ENCODE measurements around the gene LDLRAP1. TPM values are rescaled to one million over a fixed set of nuclear protein-coding genes. Genes with fewer than 3 reads are reported as not detected.
A peak's percentile ranks its signal among the peaks of the same experiment; 100 is the strongest.

Gene LDLRAP1
- total and polyA plus RNA-seq, 4 experiments from 2014 or later: 201 to 306 (median 222) TPM

DNA sequence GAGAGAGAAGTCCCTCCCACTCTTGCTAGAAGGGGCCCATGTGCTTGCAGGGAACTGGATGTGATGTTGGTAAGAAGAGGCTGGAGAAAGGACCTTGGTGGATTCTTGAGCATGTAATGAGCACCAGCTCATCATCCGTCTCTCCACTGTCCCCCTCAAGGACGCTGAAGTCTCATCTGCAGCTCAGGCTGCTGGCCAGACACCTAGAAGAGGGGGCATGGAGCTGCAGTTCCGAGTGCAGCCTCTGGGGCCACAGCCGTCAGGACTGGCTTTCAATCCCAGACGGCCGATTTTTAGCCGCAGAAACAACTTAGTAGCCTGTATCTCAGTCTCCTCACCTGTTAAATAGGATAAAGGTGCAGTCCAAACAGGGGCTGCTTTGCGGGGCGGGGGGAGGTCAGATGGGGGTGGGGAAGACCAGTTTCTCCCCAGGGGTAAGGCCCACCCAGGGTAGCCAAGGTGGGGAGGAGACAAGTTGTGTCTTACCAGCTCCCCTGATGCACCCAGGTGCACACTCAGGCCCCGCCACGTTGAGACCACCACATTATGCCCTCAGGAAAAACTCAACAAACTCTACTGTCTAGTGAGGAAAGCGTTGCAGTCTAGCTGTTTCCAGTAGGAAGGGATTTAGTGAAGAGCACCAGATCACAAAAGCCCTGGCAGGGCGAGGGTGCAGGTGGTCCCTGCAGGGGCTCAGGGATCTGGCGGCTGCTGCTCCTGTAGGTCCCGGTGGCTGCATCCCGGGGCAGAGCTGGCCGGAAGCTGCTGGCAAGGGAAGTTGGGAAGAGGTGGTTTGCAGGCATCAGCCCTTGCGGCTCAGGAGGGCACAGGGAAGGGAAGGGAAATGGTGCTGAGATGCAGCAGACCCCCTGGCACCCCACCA, 29.5 kb downstream of the LDLRAP1 start:
- Histone ChIP-seq H3K36me3 (ENCODE audit: insufficient read depth, low read length) (peaks cover 6% of the 10 kb centered on the region), H3K4me1 (ENCODE audit: insufficient read depth, low read length) (peaks cover 31% of the 10 kb centered on the region), H3K27me3 (ENCODE audit: insufficient read depth, low read length) (no peaks in the 10 kb centered on the region), H3K9me3 (ENCODE audit: control insufficient read depth in 1 of 2, low read length in 2 of 2) (no peaks in the 10 kb centered on the region), H3K4me3 (ENCODE audit: low read length in 2 of 2) (no peak overlapping the region), H3K27ac (ENCODE audit: low read depth, low read length) (no peak overlapping the region)
- intact Hi-C loops (cut with micrococcal nuclease): no loop called here
- no peak overlapping the region for H3K4me3 Mint-ChIP-seq
- no peaks in the 10 kb centered on the region for H3K9me3 Mint-ChIP-seq
- ChIA-PET CTCF (ENCODE audit: partially characterized antibody) (interaction anchor here (0.9 to 3.1 kb wide), 19 partner anchors 8 to 237 kb away, joined by 3 to 21 read pairs (median 6); partner anchors contain the start of gene LDLRAP1), POLR2A (ENCODE audit: partially characterized antibody) (interaction anchor here (1.1 to 22.9 kb wide), 12 partner anchors 19 to 248 kb away, joined by 3 to 615 read pairs (median 4); partner anchors contain the start of gene LDLRAP1)
- DNase-seq: peak in 4 of 5 donors; percentile 29 to 41 (median 36)
- H3K4me1 Mint-ChIP-seq: peaks cover 10 to 57% (median 30%) of the 10 kb centered on the region in 4 donors
- H3K27me3 Mint-ChIP-seq: no peaks in the 10 kb centered on the region
- peak overlapping the region in 6 of 7 donors; percentile 27 to 77 (median 68) for H3K27ac Mint-ChIP-seq
- peaks cover 10 to 16% of the 10 kb centered on the region in 2 donors for H3K36me3 Mint-ChIP-seq

DNA sequence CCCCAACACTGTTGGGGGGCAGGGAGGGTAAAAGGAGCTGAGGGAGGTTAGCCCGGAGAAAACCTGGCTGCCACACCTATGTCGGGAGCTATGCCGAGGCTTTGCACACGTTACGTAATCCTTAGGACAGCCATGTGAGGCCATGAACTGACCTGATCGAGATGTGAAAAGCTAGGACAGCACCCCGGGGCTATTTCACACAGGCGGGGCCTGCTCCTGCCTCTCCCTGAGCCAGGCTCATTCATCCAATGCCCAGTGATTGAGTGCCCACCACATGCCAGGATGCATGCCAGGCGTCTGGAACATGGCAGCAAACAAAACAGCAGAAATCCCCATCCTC, 30.2 kb downstream of the LDLRAP1 start:
- no peaks in the 10 kb centered on the region for H3K9me3 Mint-ChIP-seq
- intact Hi-C loops (cut with micrococcal nuclease): no loop called here
- Histone ChIP-seq H3K4me3 (ENCODE audit: low read length in 2 of 2) (no peak overlapping the region), H3K36me3 (ENCODE audit: insufficient read depth, low read length) (no peaks in the 10 kb centered on the region), H3K27me3 (ENCODE audit: insufficient read depth, low read length) (no peaks in the 10 kb centered on the region), H3K4me1 (ENCODE audit: insufficient read depth, low read length) (peaks cover 26% of the 10 kb centered on the region), H3K9me3 (ENCODE audit: control insufficient read depth in 1 of 2, low read length in 2 of 2) (no peaks in the 10 kb centered on the region), H3K27ac (ENCODE audit: low read depth, low read length) (no peak overlapping the region)
- no peak overlapping the region for H3K4me3 Mint-ChIP-seq
- POLR2A ChIA-PET (ENCODE audit: partially characterized antibody): interaction anchor here (1.3 to 22.9 kb wide), 4 partner anchors 20 to 247 kb away, joined by 3 to 615 read pairs (median 11); partner anchors contain the start of gene LDLRAP1
- H3K27me3 Mint-ChIP-seq: no peaks in the 10 kb centered on the region
- CTCF ChIA-PET (ENCODE audit: partially characterized antibody): interaction anchor here (1.0 to 3.1 kb wide), 9 partner anchors 9 to 237 kb away, joined by 3 to 21 read pairs (median 9); no protein-coding TSS in a partner anchor
- peaks cover 8 to 51% (median 26%) of the 10 kb centered on the region in 4 donors for H3K4me1 Mint-ChIP-seq
- H3K36me3 Mint-ChIP-seq: peaks cover 5 to 10% of the 10 kb centered on the region in 2 donors
- no peak for DNase-seq
- no peak overlapping the region for H3K27ac Mint-ChIP-seq

DNA sequence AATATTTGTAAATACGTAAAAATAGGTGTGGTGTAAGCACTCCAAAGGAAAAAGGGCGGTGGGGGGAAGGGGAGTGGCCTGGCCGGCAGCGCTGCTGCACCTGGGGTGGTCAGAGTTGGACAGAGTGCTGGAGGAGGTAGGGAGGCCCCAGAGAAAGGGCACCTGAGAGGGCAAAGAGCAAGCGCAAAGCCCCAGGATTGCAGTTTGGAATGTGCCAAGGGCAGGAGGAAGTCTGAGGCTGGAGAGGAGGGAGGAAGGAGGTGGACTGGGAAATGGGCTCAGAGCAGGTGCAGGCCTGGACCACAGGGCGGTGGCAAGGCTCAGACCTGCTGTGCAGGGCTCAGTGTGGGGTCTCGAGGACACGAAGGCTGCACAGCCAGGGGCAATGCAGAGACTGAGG, 30.6 kb downstream of the LDLRAP1 start:
- DNase-seq: no peak
- Histone ChIP-seq H3K4me3 (ENCODE audit: low read length in 2 of 2) (no peak overlapping the region), H3K27me3 (ENCODE audit: insufficient read depth, low read length) (no peaks in the 10 kb centered on the region), H3K36me3 (ENCODE audit: insufficient read depth, low read length) (no peaks in the 10 kb centered on the region), H3K4me1 (ENCODE audit: insufficient read depth, low read length) (peaks cover 22% of the 10 kb centered on the region), H3K9me3 (ENCODE audit: control insufficient read depth in 1 of 2, low read length in 2 of 2) (no peaks in the 10 kb centered on the region), H3K27ac (ENCODE audit: low read depth, low read length) (no peak overlapping the region)
- H3K36me3 Mint-ChIP-seq: peaks cover 5 to 6% of the 10 kb centered on the region in 2 donors
- no peaks in the 10 kb centered on the region for H3K9me3 Mint-ChIP-seq
- intact Hi-C loops (cut with micrococcal nuclease): no loop called here
- POLR2A ChIA-PET (ENCODE audit: partially characterized antibody): interaction anchor here (4.4 to 22.9 kb wide), 2 partner anchors 20 to 34 kb away, joined by 15 to 615 read pairs; partner anchors contain the start of gene LDLRAP1
- H3K4me3 Mint-ChIP-seq: no peak overlapping the region
- H3K4me1 Mint-ChIP-seq: peaks cover 8 to 47% (median 23%) of the 10 kb centered on the region in 4 donors
- CTCF ChIA-PET (ENCODE audit: partially characterized antibody): interaction anchor here (1.0 to 3.1 kb wide), 9 partner anchors 10 to 236 kb away, joined by 3 to 21 read pairs (median 9); no protein-coding TSS in a partner anchor
- no peaks in the 10 kb centered on the region for H3K27me3 Mint-ChIP-seq
- no peak overlapping the region for H3K27ac Mint-ChIP-seq

GRCh38 chr1:25575191-25575590, 31.8 kb downstream of the LDLRAP1 start:
- no peak for DNase-seq
- POLR2A ChIA-PET (ENCODE audit: partially characterized antibody): interaction anchor here (22.9 kb wide), 1 partner anchor 21 kb away, joined by 615 read pairs; the partner anchor contains the start of gene LDLRAP1
- CTCF ChIA-PET (ENCODE audit: partially characterized antibody): interaction anchor here (1.1 to 1.7 kb wide), 2 partner anchors 10 to 234 kb away, joined by 3 to 5 read pairs; no protein-coding TSS in a partner anchor
- no peak overlapping the region for H3K27ac ChIP-seq (ENCODE audit: low read depth, low read length)
- Mint-ChIP-seq H3K4me3 (no peak overlapping the region), H3K27ac (no peak overlapping the region), H3K4me1 (peaks cover 8 to 35% (median 16%) of the 10 kb centered on the region in 4 donors), H3K27me3 (no peaks in the 10 kb centered on the region), H3K36me3 (no peaks in the 10 kb centered on the region), H3K9me3 (no peaks in the 10 kb centered on the region)
- no peak overlapping the region for H3K4me3 ChIP-seq (ENCODE audit: low read length in 2 of 2)
- intact Hi-C loops (cut with micrococcal nuclease): no loop called here
- no peaks in the 10 kb centered on the region for H3K9me3 ChIP-seq (ENCODE audit: control insufficient read depth in 1 of 2, low read length in 2 of 2)
- H3K27me3 ChIP-seq (ENCODE audit: insufficient read depth, low read length): no peaks in the 10 kb centered on the region
- no peaks in the 10 kb centered on the region for H3K36me3 ChIP-seq (ENCODE audit: insufficient read depth, low read length)
- peaks cover 14% of the 10 kb centered on the region for H3K4me1 ChIP-seq (ENCODE audit: insufficient read depth, low read length)

DNA sequence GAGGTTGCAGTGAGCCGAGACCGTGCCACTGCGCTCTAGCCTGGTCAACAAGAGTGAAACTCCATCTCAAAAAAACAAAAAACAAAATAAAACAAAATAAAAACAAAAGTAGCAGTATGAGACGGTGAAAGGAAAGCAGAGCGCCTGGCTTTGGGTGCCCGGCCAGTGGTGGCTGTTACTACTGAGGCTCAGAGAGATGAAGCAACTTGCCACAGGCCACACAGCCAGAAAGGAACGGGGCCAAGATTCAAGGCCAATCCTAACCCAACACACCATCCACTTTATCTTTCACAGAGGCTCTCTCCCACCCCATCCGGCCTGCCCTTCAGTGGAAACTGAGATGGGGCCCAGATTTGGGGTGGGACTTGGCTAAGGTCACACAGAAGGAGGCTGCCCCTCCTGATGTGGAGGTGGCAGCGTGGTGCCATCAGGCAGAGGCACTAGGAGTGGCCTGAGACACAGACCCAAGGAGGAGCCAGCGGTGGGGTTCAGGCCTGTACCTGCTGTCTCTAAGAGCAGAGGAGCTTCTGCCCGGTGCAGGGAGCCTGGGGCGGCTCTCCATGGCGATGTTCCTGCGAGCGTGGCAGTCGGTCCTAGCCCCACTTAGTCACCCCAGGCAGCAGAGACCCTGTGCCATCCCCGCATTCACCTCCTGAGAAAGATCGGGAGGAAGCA, 33.2 kb downstream of the LDLRAP1 start:
- no peaks in the 10 kb centered on the region for H3K36me3 ChIP-seq (ENCODE audit: insufficient read depth, low read length)
- intact Hi-C loops (cut with micrococcal nuclease): no loop called here
- H3K9me3 Mint-ChIP-seq: no peaks in the 10 kb centered on the region
- no peaks in the 10 kb centered on the region for H3K9me3 ChIP-seq (ENCODE audit: control insufficient read depth in 1 of 2, low read length in 2 of 2)
- H3K4me1 ChIP-seq (ENCODE audit: insufficient read depth, low read length): peaks cover 14% of the 10 kb centered on the region
- H3K4me1 Mint-ChIP-seq: peaks cover 6 to 27% (median 14%) of the 10 kb centered on the region in 4 donors
- DNase-seq: no peak
- no peak overlapping the region for H3K4me3 Mint-ChIP-seq
- no peak overlapping the region for H3K4me3 ChIP-seq (ENCODE audit: low read length in 2 of 2)
- H3K27me3 ChIP-seq (ENCODE audit: insufficient read depth, low read length): no peaks in the 10 kb centered on the region
- H3K27me3 Mint-ChIP-seq: no peaks in the 10 kb centered on the region
- ChIA-PET POLR2A (ENCODE audit: partially characterized antibody) (no interaction called here), CTCF (ENCODE audit: partially characterized antibody) (interaction anchor here (1.8 kb wide), 1 partner anchor 11 kb away, joined by 5 read pairs; no protein-coding TSS in a partner anchor)
- H3K27ac Mint-ChIP-seq: peak overlapping the region in 1 of 7 donors; percentile 29
- H3K27ac ChIP-seq (ENCODE audit: low read depth, low read length): no peak overlapping the region
- no peaks in the 10 kb centered on the region for H3K36me3 Mint-ChIP-seq

DNA sequence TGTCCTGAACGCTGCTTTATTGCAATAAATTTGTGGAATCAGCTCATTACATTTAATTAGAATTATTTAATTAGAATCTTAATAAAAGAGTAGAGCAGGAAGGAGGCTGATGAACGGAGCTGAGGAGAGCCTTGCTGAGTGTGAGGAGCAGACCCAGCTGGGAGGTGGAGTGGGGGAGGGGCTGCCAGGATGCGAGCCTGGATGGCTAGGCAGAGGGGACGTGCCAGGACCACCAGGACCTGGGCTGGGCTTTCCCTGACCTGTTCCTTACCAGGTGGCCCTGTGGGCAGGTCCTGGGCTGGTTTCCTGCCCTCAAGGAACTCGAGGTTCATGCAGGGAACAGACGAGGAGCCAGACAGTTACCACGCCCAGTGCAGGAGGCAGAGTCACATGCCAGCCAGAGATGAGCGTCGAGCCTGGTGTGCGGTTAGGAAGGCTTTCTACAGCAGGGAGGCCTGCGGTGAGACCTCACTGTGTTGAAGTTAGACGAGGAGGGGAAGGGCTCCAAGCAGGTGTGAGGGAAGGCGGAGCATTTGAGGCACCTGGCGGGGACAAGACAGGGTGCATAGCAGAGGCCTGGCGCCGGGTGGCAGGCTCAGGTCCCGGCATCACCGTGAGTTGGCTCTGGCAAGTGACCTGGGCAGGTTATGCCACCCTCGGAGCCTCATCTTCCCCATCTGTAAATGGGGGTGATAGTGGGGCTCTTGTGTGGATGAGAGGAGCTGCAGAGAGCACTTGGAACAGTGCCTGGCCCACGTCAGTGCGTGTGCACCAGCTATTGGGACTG, 33.9 kb downstream of the LDLRAP1 start:
- H3K36me3 ChIP-seq (ENCODE audit: insufficient read depth, low read length): no peaks in the 10 kb centered on the region
- H3K27me3 Mint-ChIP-seq: no peaks in the 10 kb centered on the region
- ChIA-PET CTCF (ENCODE audit: partially characterized antibody) (interaction anchor here (0.9 to 1.8 kb wide), 2 partner anchors 10 to 12 kb away, joined by 3 to 5 read pairs; no protein-coding TSS in a partner anchor), POLR2A (ENCODE audit: partially characterized antibody) (interaction anchor here (1.1 kb wide), 1 partner anchor 36 kb away, joined by 3 read pairs; no protein-coding TSS in a partner anchor)
- H3K4me3 Mint-ChIP-seq: no peak overlapping the region
- intact Hi-C loops (cut with micrococcal nuclease): no loop called here
- H3K27ac ChIP-seq (ENCODE audit: low read depth, low read length): no peak overlapping the region
- no peaks in the 10 kb centered on the region for H3K9me3 Mint-ChIP-seq
- DNase-seq: no peak
- H3K27ac Mint-ChIP-seq: peak overlapping the region in 2 of 7 donors; percentile 29 to 76
- no peaks in the 10 kb centered on the region for H3K27me3 ChIP-seq (ENCODE audit: insufficient read depth, low read length)
- peaks cover 5 to 19% (median 9%) of the 10 kb centered on the region in 4 donors for H3K4me1 Mint-ChIP-seq
- H3K4me1 ChIP-seq (ENCODE audit: insufficient read depth, low read length): peaks cover 13% of the 10 kb centered on the region
- H3K9me3 ChIP-seq (ENCODE audit: control insufficient read depth in 1 of 2, low read length in 2 of 2): no peaks in the 10 kb centered on the region
- no peak overlapping the region for H3K4me3 ChIP-seq (ENCODE audit: low read length in 2 of 2)
- no peaks in the 10 kb centered on the region for H3K36me3 Mint-ChIP-seq
